Nephron (organoid): ENCODE measurements around the gene DIPK1B.

Source experiments
- H3K27ac Mint-ChIP-seq, 3 experiments: 2 replicates each; pipeline ENCODE4 v1.8.0; 2020; ENCODE audit warnings: mixed read lengths in 3 of 3, mild to moderate bottlenecking in 2 of 3, moderate library complexity in 1 of 3
- H3K27me3 Mint-ChIP-seq: 2 replicates; pipeline ENCODE4 v1.8.0; 2021; ENCODE audit warnings: low read depth, mild to moderate bottlenecking, moderate library complexity, mixed read lengths
- H3K36me3 Mint-ChIP-seq: 2 replicates; pipeline ENCODE4 v1.8.0; 2020; ENCODE audit warnings: low read depth, mixed read lengths
- H3K4me1 Mint-ChIP-seq: 2 replicates; pipeline ENCODE4 v1.8.0; 2020; ENCODE audit warnings: mixed read lengths
- H3K4me3 Mint-ChIP-seq, 3 experiments: 2 replicates each; pipeline ENCODE4 v1.8.0; 2020; ENCODE audit warnings: mild to moderate bottlenecking in 3 of 3, mixed read lengths in 3 of 3, moderate library complexity in 2 of 3
- H3K9me3 Mint-ChIP-seq: 2 replicates; pipeline ENCODE4 v1.8.0; 2020; ENCODE audit warnings: mixed read lengths
- CTCF ChIP-seq, 3 experiments: fragments of 200-600 bp; sonication (generic); IDR thresholded peaks; one replicate each; pipeline ENCODE4 v1.5.0; 2021; ENCODE audit warnings: antibody characterized with exemption in 3 of 3; ENCODE audit not compliant: unreplicated experiment in 3 of 3

DIPK1B gene

GRCh38 chr9:136735812-136736480, 23.6 kb downstream of the DIPK1B start:
- Mint-ChIP-seq H3K9me3 (no peaks in the 10 kb centered on the region), H3K27me3 (peaks cover 13% of the 10 kb centered on the region), H3K27ac (no peak overlapping the region), H3K4me1 (no peaks in the 10 kb centered on the region), H3K4me3 (no peak overlapping the region), H3K36me3 (no peaks in the 10 kb centered on the region)
- no peak for TF ChIP-seq CTCF (IDR thresholded peaks at IDR 0.05; ENCODE audit: unreplicated experiment in 3 of 3)

- no peak for TF ChIP-seq CTCF (IDR thresholded peaks at IDR 0.05; ENCODE audit: unreplicated experiment in 3 of 3)
- Mint-ChIP-seq H3K9me3 (no peaks in the 10 kb centered on the region), H3K4me3 (no peak overlapping the region), H3K27me3 (peaks cover 10% of the 10 kb centered on the region), H3K27ac (no peak overlapping the region), H3K36me3 (no peaks in the 10 kb centered on the region), H3K4me1 (no peaks in the 10 kb centered on the region)
Measured at GRCh38 chr9:136738960-136739359, 26.6 kb downstream of the DIPK1B start.

GRCh38 chr9:136739509-136739908, 27.1 kb downstream of the DIPK1B start:
- no peak overlapping the region for H3K27ac Mint-ChIP-seq
- no peaks in the 10 kb centered on the region for H3K9me3 Mint-ChIP-seq
- no peak for TF ChIP-seq CTCF (IDR thresholded peaks at IDR 0.05; ENCODE audit: unreplicated experiment in 3 of 3)
- H3K36me3 Mint-ChIP-seq: no peaks in the 10 kb centered on the region
- H3K4me1 Mint-ChIP-seq: no peaks in the 10 kb centered on the region
- H3K4me3 Mint-ChIP-seq: no peak overlapping the region
- peaks cover 9% of the 10 kb centered on the region for H3K27me3 Mint-ChIP-seq

- no peak overlapping the region for H3K27ac Mint-ChIP-seq
- no peaks in the 10 kb centered on the region for H3K4me1 Mint-ChIP-seq
- no peak for TF ChIP-seq CTCF (IDR thresholded peaks at IDR 0.05; ENCODE audit: unreplicated experiment in 3 of 3)
- H3K36me3 Mint-ChIP-seq: no peaks in the 10 kb centered on the region
- H3K4me3 Mint-ChIP-seq: no peak overlapping the region
- H3K27me3 Mint-ChIP-seq: peaks cover 9% of the 10 kb centered on the region
- no peaks in the 10 kb centered on the region for H3K9me3 Mint-ChIP-seq
Measured at GRCh38 chr9:136740069-136740468, 27.7 kb downstream of the DIPK1B start.

GRCh38 chr9:136740491-136740890, 28.1 kb downstream of the DIPK1B start:
- peaks cover 9% of the 10 kb centered on the region for H3K27me3 Mint-ChIP-seq
- H3K9me3 Mint-ChIP-seq: no peaks in the 10 kb centered on the region
- no peaks in the 10 kb centered on the region for H3K36me3 Mint-ChIP-seq
- no peak for TF ChIP-seq CTCF (IDR thresholded peaks at IDR 0.05; ENCODE audit: unreplicated experiment in 3 of 3)
- H3K4me3 Mint-ChIP-seq: no peak overlapping the region
- H3K4me1 Mint-ChIP-seq: no peaks in the 10 kb centered on the region
- H3K27ac Mint-ChIP-seq: no peak overlapping the region
